Activated CD8-positive, alpha-beta memory T cell treated with anti-CD3 and anti-CD28 coated beads for 48 hours (primary cell): Measurements from ENCODE around the gene SPATA33.
A peak's percentile ranks its signal among the peaks of the same experiment; 100 is the strongest.

Source experiments
- DNase-seq, 3 experiments: peaks; one replicate each; pipeline ENCODE4 v3.0.0-alpha.2; 2020; ENCODE audit warnings: low read depth in 2 of 3, low spot score in 2 of 3

SPATA33 gene

DNA sequence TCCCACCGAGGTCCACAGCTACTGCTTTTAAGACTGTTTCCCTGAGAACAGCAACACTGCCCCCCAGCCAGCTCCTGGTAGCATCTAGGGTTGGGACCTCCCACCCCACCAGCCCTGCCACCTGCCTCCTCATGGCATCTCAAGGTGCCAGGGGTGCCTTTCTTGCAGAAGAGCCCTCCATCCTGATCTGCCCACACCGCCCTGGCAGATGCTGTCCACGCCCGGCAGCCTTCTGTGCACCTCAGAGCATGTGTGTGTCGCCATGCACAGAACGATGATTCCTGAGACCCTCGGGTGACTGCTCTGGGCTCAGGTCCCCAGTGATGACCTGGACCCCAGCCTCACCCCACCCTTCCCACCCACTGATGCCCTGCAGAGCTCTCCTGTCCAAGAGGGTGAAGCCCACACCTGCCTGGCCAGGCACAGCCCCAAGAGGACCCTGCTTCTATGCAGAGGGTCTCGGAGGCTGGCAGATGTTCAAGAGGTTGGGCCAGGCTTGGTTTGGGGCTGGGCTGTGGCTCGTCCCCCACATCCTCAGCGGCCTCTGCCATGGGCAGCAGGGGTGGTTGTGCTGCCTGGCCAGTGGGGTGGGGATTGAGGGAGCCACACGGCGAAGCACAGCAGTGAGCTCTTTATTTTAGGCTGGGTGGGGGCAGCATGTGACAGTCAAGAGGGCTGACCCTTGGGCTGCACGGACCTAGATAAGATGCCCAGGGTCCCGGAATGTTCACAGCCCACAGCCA, 49.1 kb downstream of the SPATA33 start:
- DNase-seq = no peak

DNA sequence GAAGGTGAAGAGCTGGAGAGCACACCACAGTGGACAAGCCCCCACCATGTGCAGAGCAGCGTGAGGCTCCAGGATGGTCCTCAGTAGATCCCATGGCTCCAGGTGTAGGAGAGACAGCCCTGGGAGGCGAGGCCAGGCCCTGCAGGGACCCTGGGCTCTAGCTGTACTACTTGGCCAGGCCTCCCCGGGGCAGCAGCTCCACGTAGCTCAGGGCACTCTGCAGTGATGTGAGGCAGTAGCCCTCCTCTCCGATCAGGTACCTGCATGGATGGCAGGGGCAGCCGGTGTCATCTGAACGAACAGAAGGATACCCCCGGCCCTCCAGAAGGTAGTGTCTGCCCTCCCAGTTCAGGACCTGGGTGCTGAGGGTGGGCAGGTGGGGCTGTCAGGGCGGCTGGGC, 50.1 kb downstream of the SPATA33 start:
- no peak for DNase-seq

DNA sequence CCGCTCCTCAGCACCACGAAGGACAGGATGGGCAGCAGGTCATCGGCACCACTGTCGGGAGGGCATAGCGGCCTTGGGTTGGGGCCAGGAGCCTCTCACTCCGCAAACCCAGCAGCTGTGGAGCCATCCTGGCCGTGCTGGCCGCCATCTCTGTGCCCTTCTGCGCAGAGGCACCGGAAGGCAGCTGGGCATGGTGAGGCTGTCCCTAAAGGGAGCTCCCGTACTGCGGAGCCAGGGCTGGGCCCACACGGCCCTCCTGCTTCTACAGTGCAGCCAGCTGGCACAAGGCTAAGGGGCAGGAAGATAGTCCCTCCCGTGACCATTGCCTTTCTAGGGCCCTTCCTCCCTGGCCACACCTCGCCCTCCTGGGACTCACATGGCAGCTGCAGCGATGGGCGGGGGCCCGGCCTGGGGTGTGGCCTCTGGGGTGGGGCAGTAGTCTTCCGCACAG, 50.9 kb downstream of the SPATA33 start:
- no peak for DNase-seq

DNA sequence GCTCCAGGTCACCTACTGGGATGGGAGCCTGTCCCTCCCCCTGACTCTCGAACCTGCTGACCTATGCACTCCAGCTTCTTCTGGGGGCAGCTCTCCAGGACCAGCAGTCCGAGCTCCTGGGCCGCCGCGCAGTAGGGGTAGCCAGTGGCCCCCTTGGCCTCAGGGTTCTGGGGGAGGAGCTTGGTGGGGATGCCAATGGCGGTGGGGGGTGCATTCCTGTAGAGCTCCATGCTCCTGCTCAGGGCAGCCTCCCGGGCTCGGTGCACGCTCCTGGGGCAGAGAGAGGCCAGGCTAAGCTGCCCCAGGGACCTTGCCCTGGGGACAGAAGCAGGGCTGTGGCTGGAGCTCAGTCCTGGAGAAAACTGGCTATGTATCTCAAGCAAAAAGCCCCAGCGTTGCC, 51.5 kb downstream of the SPATA33 start:
- DNase-seq = no peak

DNA sequence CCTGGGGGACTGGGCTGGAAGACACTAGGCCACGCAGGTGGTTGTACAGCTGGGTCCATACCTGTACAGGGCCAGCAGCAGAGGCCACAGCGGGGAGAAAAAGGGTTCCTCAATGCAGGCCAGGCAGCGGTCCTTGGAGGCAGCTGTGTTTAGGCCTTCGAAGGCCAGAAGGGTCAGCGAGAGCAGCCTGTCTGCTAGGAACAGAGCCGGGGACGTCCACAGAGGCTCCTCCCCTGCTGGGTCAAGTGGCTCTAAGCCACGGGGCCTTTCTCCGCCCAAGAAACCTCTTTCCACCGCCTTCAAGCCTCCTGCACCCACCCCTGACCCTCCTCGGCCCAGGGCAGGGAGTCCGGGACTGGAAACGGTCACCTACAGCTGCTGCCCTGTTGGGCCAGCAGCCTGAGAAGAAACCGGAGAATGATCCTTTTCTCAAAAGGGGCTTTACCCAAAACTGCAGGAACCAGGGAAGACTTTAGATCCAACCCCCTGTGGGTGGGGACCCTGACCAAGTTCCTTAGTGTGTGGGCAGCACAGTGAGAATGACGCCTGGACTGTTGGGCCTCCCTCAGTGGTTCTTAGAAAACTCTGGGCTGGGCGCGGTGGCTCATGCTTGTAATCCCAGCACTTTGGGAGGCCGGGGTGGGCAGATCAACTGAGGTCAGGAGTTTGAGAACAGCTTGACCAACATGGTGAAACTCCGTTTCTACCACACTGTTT, 52.2 kb downstream of the SPATA33 start:
- no peak for DNase-seq

DNA sequence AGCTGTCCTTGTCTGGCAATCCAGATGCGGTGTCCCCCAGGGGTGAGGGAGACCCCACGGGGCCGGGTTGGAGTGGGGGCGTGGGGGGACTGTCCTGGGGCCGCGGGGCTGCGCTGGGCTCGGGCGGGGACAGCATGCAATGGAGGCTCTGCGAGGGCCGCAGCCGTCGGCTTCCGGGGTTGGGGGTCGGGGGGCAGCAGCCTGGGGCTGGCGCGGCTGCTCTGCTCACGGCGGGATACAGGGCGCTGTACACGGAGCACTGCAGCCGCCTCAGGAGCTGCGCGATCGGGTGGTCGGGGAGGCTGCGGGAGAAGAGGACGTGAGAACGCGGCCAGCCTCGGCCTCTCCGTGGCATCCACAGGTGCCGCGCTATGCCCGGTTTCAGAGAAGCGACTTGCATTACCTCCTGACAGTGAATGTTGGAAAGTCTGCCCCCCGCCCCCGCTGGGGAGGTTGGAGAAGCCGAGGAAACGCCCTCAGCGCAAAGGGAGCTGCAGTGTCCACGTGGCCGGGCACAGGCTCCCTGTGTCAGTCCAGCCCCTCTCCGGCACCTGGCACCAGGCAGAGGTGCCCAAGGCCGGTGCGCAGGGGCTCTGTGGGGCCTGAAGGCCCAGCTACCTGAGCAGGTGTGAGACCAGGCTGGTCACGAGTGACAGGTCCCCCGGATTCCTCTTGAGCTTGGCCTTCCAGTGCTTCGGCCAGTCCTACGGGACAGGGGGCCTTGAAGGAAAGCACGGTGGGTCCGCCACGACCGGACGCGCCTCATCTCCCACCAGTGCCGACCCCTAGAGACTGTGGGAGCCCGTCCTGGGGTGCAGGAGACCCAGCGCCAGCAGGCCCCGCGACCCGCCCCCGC, 53.3 kb downstream of the SPATA33 start:
- no peak for DNase-seq

DNA sequence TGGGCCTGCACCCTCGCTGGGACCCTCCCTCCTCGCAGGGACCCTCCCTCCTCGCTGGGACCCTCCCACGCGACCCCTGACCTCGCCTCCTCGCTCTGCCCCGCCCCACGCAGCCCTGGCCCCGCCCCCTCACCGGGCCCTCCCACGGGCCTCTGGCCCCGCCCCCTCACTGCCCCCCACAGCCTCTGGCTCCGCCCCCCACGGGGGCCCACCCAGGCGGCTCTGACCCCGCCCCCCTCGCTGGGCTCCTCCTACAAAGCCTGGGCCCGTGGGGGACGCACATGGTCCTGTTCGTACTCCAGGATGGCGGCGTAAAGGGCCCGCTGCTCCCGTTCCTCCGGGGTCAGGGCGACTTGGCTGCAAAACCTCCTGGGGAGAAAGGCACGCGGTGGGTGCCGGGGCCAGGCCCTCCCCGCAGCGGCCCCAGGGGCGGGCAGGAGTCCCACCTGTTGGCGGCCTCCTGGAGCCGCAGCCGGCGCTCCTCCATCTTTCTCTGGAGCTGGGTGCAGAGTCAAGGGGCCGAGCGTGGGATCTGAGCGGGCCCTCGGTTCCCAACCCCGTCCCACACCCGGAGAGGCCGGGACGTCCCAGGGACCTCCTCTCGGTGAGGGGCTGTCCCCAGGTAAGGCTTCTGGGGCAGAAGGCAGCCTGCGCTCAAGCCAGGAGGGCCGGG, 54.1 kb downstream of the SPATA33 start:
- DNase-seq = peak; percentile 67 to 79 (median 67)

DNA sequence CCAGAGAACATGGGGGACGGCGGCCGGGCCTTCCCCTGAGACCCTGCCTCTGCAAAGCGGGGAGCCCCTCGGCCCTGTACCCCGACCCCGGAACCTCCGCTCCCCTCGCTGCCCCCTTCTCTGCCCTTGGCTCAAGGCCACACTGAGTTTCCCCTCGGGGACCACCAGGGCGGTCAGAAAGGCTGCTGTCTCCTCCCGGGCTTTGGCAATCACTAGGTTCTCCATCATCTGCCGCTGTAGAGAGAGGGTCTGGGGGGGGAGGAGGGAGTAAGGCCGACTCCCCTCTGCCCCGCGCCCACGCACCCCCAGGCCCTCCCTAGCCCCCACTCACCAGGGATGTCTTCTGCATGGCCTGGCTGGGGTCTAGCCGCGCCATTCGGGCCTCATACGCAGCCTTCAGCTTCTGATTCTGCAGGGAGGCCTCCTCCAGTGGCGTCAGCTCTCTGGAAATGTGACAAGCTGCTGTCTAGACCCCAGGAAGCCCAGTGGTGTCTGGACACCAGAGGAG, 54.7 kb downstream of the SPATA33 start:
- no peak for DNase-seq

DNA sequence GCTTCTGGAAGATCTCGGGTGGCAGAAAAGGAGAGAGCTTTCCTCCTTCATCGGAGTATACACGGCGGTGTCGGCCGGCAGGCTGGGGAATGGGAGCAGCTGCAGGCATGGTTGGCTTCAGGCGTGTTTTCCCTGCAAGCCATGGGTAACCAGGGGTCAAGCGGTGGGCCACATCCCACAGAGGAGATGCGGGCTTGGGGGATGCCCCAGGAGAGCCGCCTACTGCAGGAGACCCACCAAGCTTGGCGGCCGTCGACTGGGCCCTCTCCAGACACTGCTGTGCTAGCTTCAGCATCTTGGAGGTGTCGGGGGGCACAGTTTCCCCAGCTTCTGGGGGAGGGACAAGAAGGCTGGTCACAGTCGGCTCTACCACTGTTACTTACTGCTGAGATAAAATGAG, 58.9 kb downstream of the SPATA33 start:
- no peak for DNase-seq

DNA sequence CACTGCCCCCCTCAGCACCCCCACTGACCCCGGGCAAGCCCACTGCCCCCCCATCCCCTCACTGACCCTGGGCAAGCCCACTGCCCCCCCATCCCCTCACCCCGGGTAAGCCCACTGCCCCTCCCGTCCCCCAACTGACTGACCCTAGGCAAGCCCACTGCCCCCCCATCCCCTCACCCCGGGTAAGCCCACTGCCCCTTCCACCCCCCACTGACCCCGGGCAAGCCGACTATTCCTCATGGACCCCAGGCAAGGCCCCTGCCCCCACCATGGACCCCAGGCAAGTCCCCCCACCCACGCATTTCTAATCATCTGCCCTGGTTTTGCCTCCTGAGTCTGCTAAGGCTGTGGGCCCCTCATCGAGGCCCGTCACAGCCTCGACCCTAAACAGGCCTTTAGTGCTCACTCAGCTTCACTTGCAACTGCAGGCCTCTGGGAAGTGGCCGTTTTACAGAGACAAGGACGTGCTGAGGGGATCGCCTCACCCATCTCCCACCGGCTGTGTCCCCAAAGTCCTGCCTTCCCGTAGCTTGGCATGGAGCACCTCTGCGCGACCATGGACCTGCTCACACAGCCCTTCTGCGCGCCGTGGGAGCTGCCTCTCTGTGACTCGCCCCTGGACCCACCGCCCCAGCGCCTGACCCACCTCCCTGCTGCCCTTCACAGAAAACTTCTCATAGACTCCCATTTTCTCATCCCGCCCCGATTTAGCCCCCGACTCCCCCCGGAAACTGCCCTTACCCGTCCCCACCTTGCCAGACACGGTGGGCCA, 59.5 kb downstream of the SPATA33 start:
- DNase-seq = no peak

DNA sequence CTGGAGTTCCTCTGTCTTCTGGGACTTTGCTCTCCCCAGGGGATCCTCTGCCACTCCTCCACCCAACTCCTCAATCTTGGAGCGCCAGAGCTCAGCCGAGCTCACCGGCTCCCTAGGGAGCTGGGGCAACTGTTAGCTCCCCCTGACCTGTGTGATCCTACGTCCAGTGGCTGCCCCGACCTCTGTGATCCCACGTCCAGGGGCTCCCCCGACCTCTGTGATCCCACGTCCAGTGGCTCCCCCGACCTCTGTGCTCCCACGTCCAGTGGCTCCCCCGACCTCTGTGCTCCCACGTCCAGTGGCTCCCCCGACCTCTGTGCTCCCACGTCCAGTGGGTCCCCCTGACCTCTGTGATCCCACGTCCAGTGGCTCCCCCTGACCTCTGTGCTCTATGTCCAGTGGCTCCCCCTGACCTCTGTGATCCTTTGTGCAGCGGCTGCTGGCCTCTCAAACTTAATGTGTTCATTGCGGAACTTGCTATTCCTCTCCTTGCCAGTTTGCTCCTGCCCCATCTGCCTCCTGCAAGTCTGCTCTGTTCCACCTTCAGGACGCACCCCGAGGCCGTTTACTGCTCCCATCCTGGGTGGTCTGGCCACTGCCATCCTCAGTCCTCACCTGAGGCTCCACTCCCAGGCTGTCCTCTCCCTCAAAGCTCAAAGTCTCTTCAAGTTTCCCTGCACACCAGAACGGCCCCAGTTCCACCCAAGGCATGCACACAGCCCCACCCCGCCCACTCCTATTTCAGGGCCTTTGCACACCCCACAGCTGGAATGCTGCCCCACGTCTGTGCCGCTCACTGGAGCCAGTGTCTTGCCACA, 60.3 kb downstream of the SPATA33 start:
- DNase-seq = no peak
